HL-60 (cell line): ENCODE results near the gene HTT-AS.

Experiments
- POLR2AphosphoS5 ChIP-seq: IDR thresholded peaks from 2 replicates; pipeline ENCODE4 v1.6.1; 2012; ENCODE audit warnings: low read depth
- TF ChIP-seq, protein P1 (sequence below): IDR thresholded peaks from one replicate; pipeline ENCODE4 v1.5.1; 2011; ENCODE audit warnings: low read length, control low read depth, inconsistent platforms; ENCODE audit not compliant: insufficient read depth

DNA sequence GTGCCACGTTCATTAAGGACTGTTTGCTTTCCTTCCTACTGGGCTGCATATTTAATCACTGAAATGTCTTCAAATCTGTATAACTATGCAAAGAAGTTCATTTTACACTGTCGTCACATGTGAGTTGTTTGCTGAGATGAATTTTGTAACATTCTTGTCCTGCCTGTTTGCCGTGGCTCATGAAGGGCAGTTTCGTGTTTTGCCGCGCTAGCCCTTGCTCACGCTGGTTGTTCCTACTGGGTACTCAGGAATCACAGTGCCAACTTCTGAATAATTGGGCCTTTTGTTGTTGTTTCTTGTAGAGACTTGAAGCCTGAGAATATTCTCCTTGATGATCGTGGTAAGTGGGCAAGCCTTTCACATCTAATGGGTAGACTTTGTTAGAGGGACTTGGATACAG is 52.2 kb downstream of the HTT-AS start:
- no peak for TF ChIP-seq POLR2AphosphoS5
- TF ChIP-seq, protein P1, sequence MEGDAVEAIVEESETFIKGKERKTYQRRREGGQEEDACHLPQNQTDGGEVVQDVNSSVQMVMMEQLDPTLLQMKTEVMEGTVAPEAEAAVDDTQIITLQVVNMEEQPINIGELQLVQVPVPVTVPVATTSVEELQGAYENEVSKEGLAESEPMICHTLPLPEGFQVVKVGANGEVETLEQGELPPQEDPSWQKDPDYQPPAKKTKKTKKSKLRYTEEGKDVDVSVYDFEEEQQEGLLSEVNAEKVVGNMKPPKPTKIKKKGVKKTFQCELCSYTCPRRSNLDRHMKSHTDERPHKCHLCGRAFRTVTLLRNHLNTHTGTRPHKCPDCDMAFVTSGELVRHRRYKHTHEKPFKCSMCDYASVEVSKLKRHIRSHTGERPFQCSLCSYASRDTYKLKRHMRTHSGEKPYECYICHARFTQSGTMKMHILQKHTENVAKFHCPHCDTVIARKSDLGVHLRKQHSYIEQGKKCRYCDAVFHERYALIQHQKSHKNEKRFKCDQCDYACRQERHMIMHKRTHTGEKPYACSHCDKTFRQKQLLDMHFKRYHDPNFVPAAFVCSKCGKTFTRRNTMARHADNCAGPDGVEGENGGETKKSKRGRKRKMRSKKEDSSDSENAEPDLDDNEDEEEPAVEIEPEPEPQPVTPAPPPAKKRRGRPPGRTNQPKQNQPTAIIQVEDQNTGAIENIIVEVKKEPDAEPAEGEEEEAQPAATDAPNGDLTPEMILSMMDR: no peak
